GM18505 (cell line): Measurements from ENCODE around the gene SH2B2.
"Not testable (repeated sequence)": the region's sequence is repeated elsewhere in the genome, so short reads cannot be mapped to it uniquely, and the experiment has no call there.

Experiments
- ATAC-seq: cut with Tn5 transposase; IDR thresholded peaks from one replicate; pipeline ENCODE4 v1.9.1; 2021; ENCODE audit not compliant: unreplicated experiment
- POLR2A ChIP-seq: IDR thresholded peaks from 4 replicates; pipeline ENCODE4 v1.6.1; 2011; ENCODE audit warnings: borderline replicate concordance; ENCODE audit not compliant: insufficient read depth, insufficient read length; ENCODE audit errors: extremely low read depth

Gene SH2B2

GRCh38 chr7:102297487-102298218 is 11.0 kb downstream of the SH2B2 start:
- ATAC-seq = no peak
- no peak for TF ChIP-seq POLR2A

- no peak for ATAC-seq
- TF ChIP-seq POLR2A = no peak
These were observed 14.1 kb downstream of the SH2B2 start for GRCh38 chr7:102300643-102301221.

- ATAC-seq = not testable (repeated sequence)
These were observed 14.7 kb downstream of the SH2B2 start for GRCh38 chr7:102301367-102301766.

GRCh38 chr7:102302025-102302424 is 15.4 kb downstream of the SH2B2 start:
- ATAC-seq = no peak
- no peak for TF ChIP-seq POLR2A

GRCh38 chr7:102303669-102304422 is 17.2 kb downstream of the SH2B2 start:
- TF ChIP-seq POLR2A = peak; percentile 23
- no peak for ATAC-seq

- TF ChIP-seq POLR2A = no peak
- ATAC-seq = no peak
These were observed 18.0 kb downstream of the SH2B2 start for GRCh38 chr7:102304668-102305067.

- no peak for TF ChIP-seq POLR2A
- no peak for ATAC-seq
These were observed 19.0 kb downstream of the SH2B2 start for GRCh38 chr7:102305414-102306268.

GRCh38 chr7:102306916-102307677 is 20.4 kb downstream of the SH2B2 start:
- TF ChIP-seq POLR2A = peak; percentile 81
- peak; percentile 72 for ATAC-seq

GRCh38 chr7:102310414-102310815 is 23.7 kb downstream of the SH2B2 start:
- ATAC-seq = no peak
- no peak for TF ChIP-seq POLR2A

GRCh38 chr7:102312317-102312716 is 25.6 kb downstream of the SH2B2 start:
- no peak for TF ChIP-seq POLR2A
- ATAC-seq = no peak

GRCh38 chr7:102313997-102314780 is 27.5 kb downstream of the SH2B2 start:
- TF ChIP-seq POLR2A = no peak
- ATAC-seq = no peak
